Lower lobe of right lung (tissue), 2 donors: ENCODE measurements around the gene SLC9A1. TPM values are rescaled to one million over a fixed set of nuclear protein-coding genes. Genes with fewer than 3 reads are reported as not detected.

Experiments
- ATAC-seq, 2 donors: fragments of 200-7000 bp; cut with Tn5 transposase; one replicate each; pipeline ENCODE4 v1.9.1; 2020 to 2022; ENCODE audit warnings: mild to moderate bottlenecking in 2 of 2, moderate library complexity in 2 of 2
- DNase-seq: peaks from one replicate; pipeline ENCODE4 v3.0.0-alpha.2; 2020
- H3K27ac ChIP-seq: fragments of 200-600 bp; one replicate; pipeline ENCODE4 v1.8.0; 2022
- H3K27me3 ChIP-seq: fragments of 200-600 bp; one replicate; pipeline ENCODE4 v1.8.0; 2022; ENCODE audit warnings: low read depth
- H3K36me3 ChIP-seq: fragments of 200-600 bp; one replicate; pipeline ENCODE4 v1.8.0; 2022; ENCODE audit warnings: mild to moderate bottlenecking
- H3K4me1 ChIP-seq: fragments of 200-600 bp; one replicate; pipeline ENCODE4 v1.8.0; 2022
- H3K4me3 ChIP-seq: fragments of 200-600 bp; one replicate; pipeline ENCODE4 v1.8.0; 2022; ENCODE audit warnings: mild to moderate bottlenecking
- H3K9me3 ChIP-seq: fragments of 200-600 bp; one replicate; pipeline ENCODE4 v1.8.0; 2022
- intact Hi-C: fragments of 100-400 bp; cut with DNase I; formaldehyde crosslinking; loops from one replicate; pipeline ENCODE4 v1.11.0; 2022
- total RNA-seq: library from RNA; stranded (reverse); fragmentation: NEBNext Ultra II Directional; extraction: Animal tissue kit (Norgen Biotek cat#: 25700); gene quantifications from one replicate; pipeline ENCODE4 v1.2.1, GENCODE V29; 2021
- TF ChIP-seq, protein P1 (sequence below): fragments of 200-600 bp; IDR thresholded peaks from one replicate; pipeline ENCODE4 v1.8.0; 2022; ENCODE audit warnings: antibody characterized with exemption, mild to moderate bottlenecking
- donor health status: DM: no; HTN: yes; CAD: no; lungs with severe emphysema.

The SLC9A1 gene
- total RNA-seq, 1 donor from 2014 or later, result 57.7 TPM

DNA sequence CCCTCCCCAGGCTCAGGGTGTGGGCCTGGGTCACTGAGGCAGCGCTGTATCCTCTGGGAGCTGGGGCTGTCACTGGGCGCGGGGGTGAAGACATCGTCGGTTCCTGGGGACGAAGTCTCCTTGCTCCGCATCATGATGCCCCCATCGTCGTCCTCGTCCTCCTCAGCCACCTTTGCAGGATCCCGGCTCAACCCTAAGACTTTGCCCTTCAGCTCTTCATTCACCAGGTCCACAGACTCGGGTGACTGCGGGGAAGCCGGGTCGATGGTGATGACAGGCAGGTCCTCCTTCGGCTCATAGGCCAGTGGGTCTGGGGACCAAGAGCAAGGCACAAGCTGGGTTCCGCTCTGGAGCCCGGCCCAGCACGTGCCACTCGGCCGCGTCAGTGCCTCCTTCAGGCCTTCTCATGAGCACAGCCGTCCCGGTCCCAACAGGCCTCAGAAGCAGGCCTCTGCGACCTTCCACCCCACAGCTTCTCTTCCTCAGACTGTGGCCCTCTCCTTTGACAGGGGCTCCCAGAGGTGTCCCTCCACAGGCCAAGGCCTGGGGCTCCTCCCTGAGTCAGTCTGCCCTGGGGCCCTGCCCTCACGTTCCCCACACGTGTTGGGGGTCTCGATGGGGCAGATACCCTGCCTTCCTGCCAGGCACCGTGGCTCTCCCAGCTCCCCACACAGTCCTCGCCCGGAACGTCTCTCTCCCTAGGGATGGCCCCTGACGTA, 54.4 kb downstream of the SLC9A1 start:
- Histone ChIP-seq H3K9me3 (no peaks in the 10 kb centered on the region), H3K4me3 (no peak overlapping the region), H3K4me1 (peaks cover 39% of the 10 kb centered on the region), H3K36me3 (peaks cover 50% of the 10 kb centered on the region), H3K27me3 (no peaks in the 10 kb centered on the region), H3K27ac (peak overlapping the region; percentile 79)
- DNase-seq (no peak), ATAC-seq (no peak)
- TF ChIP-seq, protein P1, sequence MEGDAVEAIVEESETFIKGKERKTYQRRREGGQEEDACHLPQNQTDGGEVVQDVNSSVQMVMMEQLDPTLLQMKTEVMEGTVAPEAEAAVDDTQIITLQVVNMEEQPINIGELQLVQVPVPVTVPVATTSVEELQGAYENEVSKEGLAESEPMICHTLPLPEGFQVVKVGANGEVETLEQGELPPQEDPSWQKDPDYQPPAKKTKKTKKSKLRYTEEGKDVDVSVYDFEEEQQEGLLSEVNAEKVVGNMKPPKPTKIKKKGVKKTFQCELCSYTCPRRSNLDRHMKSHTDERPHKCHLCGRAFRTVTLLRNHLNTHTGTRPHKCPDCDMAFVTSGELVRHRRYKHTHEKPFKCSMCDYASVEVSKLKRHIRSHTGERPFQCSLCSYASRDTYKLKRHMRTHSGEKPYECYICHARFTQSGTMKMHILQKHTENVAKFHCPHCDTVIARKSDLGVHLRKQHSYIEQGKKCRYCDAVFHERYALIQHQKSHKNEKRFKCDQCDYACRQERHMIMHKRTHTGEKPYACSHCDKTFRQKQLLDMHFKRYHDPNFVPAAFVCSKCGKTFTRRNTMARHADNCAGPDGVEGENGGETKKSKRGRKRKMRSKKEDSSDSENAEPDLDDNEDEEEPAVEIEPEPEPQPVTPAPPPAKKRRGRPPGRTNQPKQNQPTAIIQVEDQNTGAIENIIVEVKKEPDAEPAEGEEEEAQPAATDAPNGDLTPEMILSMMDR, result no peak
- intact Hi-C loops, result loop anchor here (10.0 kb wide), 1 partner anchor 184 kb away; no protein-coding TSS in a partner anchor

DNA sequence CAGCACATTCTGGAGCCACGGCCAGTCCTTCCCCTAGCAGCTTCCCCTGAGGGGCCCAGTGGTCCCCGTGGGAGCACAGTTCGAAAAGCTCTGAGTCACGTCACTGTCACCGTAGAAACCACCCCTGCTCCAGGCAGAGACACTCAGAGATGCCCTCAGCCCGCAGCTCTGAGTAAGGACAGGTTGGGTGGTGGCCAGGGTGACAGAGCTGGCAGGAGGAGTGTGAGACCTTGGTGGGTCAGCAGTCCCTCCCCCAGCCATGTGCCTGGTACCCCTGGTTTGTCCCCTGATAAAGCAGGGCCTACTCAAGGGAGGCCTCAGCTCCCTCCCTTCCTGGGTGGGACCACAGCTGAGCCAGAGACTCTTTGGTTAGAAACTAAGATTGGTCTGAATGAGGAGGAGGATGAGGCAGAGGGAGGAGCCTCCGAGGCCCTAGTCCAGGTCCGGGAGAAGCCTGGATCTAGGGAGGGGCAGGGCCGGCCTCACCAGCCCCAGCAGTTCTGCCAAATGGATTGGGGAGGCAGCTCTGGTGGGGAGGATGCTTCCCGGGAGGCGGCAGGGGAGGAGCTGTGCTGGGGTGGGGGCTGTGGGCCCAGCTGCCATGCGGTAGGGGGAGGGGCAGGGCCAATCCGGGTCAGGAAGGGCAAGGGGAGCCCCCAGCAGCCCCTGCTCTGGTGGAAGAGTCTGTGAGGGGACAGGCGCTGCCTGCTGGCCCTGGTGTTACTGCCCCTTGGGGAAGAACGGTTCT, 55.2 kb downstream of the SLC9A1 start:
- peaks cover 39% of the 10 kb centered on the region for H3K4me1 ChIP-seq
- ATAC-seq (peak; percentile 54 to 59), DNase-seq (peak; percentile 71)
- TF ChIP-seq, protein P1, result no peak
- no peak overlapping the region for H3K4me3 ChIP-seq
- no peaks in the 10 kb centered on the region for H3K9me3 ChIP-seq
- H3K27ac ChIP-seq, result peak overlapping the region; percentile 79
- H3K27me3 ChIP-seq, result no peaks in the 10 kb centered on the region
- peaks cover 43% of the 10 kb centered on the region for H3K36me3 ChIP-seq
- intact Hi-C loops, result loop anchor here (10.0 kb wide), 2 partner anchors 55 to 185 kb away; no protein-coding TSS in a partner anchor

DNA sequence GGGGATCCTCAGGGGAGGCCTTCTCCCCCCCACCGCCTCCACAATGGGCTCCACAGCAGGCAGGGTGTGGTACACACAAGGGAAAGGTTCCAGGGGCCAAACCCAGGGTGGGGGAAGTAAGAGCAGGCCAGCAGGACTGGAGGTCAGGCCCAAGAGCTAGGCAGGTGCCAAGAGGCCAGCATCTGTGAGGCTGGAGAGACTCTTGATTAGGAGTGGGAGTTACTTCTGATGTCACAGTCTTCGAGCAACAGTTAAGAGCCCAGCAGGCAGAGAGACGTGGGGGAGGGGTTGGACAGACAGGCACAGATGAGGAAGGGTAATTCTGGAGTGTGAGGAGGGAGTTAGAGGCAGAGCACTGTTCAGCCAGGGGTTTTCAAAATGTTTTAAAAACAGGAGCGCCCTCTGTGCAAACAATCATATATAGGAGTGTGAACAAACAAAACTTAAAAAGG, 55.8 kb downstream of the SLC9A1 start:
- no peaks in the 10 kb centered on the region for H3K27me3 ChIP-seq
- no peaks in the 10 kb centered on the region for H3K9me3 ChIP-seq
- TF ChIP-seq, protein P1, result no peak
- peaks cover 39% of the 10 kb centered on the region for H3K36me3 ChIP-seq
- ATAC-seq (peak; percentile 75 to 79), DNase-seq (peak; percentile 86)
- peak overlapping the region; percentile 79 for H3K27ac ChIP-seq
- intact Hi-C loops, result loop anchor here (10.0 kb wide), 1 partner anchor 54 kb away; no protein-coding TSS in a partner anchor
- H3K4me3 ChIP-seq, result no peak overlapping the region
- H3K4me1 ChIP-seq, result peaks cover 39% of the 10 kb centered on the region

DNA sequence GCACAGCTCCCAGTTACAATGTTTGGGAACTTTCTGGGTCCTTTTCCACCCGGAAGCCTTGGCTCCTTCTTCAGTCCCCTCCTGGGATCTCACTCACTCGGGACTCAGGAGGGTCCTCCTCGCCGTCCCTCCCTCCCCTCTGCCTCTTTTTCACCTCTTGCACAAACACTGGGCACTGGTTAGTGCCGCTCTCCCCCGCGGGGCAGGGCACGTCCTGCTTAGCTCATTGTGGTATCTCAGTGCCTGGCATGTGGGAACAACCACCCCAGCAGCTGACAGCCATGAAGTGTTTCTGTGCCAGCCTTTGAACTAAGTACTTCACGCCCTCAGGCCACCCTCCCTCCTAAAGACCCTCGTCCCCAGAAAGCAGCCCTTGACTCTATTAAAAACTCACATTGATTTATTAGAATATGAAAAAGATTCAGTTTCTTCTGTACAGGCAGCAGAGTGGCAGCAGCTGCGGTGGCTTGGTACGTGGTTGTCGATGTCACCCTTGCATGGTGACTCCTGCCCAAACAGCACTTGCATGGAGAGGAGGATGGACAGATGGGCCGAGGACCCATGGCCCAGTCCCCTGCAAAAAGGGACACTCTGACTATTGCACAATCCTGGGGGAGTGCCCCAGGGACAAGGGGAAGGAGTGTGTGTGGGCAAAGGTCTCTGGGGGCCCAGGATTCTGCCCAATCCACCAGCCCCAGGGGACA, 56.3 kb downstream of the SLC9A1 start:
- intact Hi-C loops, result loop anchor here (10.0 kb wide), 1 partner anchor 54 kb away; no protein-coding TSS in a partner anchor
- DNase-seq, result peak; percentile 82

More for the DNA sequence above, 56.3 kb downstream of the SLC9A1 start:
- Histone ChIP-seq H3K27me3 (no peaks in the 10 kb centered on the region), H3K27ac (peak overlapping the region; percentile 79), H3K9me3 (no peaks in the 10 kb centered on the region), H3K36me3 (peaks cover 37% of the 10 kb centered on the region), H3K4me1 (peaks cover 39% of the 10 kb centered on the region), H3K4me3 (no peak overlapping the region)
- ATAC-seq, result peak; percentile 62 to 67
- TF ChIP-seq, protein P1, result no peak
